Measurements from ENCODE around the gene DLGAP4. TPM values are rescaled to one million over a fixed set of nuclear protein-coding genes. Genes with fewer than 3 reads are reported as not detected.
A peak's percentile ranks its signal among the peaks of the same experiment; 100 is the strongest.

Gene DLGAP4
- total RNA-seq, 1 donor: 18.1 TPM

DNA sequence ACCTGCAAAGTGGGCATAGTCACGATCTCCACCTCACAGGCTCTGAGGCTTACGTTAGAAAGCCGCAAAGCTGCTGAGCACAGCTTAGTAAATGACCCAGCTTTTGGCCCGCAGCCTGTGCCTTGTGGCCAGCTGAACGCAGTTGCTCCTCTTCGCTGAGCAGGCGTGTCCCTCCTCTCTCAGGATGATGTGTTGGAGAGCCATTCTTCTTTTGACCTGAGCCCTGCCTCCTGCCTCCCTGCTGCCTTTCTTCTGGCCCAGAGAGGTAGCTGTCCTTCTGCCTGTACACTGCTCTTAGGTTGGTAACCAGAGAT lies 187.6 kb downstream of the DLGAP4 start:
- Histone ChIP-seq H3K36me3 (ENCODE audit: insufficient read depth, low read length) (peaks cover 38% of the 10 kb centered on the region), H3K4me2 (ENCODE audit: insufficient read depth, low read length) (peak overlapping the region; percentile 27), H3K4me3 (ENCODE audit: insufficient read depth, low read length) (no peak overlapping the region), H3K27ac (ENCODE audit: low read depth, low read length) (peak overlapping the region; percentile 68), H4K20me1 (ENCODE audit: insufficient read depth, low read length) (peaks cover 94% of the 10 kb centered on the region), H3K27me3 (ENCODE audit: insufficient read depth, low read length) (no peaks in the 10 kb centered on the region), H3K9me3 (ENCODE audit: low read depth, low read length) (no peaks in the 10 kb centered on the region), H3K4me1 (ENCODE audit: insufficient read depth, low read length) (peaks cover 68% of the 10 kb centered on the region), H3K79me2 (ENCODE audit: insufficient read depth, low read length) (peaks cover 99% of the 10 kb centered on the region), H2AFZ (ENCODE audit: low read length) (no peak overlapping the region)
- peak; percentile 97 for DNase-seq (ENCODE audit: insufficient read length, low spot score, missing footprints)
- TF ChIP-seq, protein P1, sequence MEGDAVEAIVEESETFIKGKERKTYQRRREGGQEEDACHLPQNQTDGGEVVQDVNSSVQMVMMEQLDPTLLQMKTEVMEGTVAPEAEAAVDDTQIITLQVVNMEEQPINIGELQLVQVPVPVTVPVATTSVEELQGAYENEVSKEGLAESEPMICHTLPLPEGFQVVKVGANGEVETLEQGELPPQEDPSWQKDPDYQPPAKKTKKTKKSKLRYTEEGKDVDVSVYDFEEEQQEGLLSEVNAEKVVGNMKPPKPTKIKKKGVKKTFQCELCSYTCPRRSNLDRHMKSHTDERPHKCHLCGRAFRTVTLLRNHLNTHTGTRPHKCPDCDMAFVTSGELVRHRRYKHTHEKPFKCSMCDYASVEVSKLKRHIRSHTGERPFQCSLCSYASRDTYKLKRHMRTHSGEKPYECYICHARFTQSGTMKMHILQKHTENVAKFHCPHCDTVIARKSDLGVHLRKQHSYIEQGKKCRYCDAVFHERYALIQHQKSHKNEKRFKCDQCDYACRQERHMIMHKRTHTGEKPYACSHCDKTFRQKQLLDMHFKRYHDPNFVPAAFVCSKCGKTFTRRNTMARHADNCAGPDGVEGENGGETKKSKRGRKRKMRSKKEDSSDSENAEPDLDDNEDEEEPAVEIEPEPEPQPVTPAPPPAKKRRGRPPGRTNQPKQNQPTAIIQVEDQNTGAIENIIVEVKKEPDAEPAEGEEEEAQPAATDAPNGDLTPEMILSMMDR (IDR thresholded peaks at IDR 0.05; ENCODE audit: extremely low read depth, low read depth, low read length): no peak

DNA sequence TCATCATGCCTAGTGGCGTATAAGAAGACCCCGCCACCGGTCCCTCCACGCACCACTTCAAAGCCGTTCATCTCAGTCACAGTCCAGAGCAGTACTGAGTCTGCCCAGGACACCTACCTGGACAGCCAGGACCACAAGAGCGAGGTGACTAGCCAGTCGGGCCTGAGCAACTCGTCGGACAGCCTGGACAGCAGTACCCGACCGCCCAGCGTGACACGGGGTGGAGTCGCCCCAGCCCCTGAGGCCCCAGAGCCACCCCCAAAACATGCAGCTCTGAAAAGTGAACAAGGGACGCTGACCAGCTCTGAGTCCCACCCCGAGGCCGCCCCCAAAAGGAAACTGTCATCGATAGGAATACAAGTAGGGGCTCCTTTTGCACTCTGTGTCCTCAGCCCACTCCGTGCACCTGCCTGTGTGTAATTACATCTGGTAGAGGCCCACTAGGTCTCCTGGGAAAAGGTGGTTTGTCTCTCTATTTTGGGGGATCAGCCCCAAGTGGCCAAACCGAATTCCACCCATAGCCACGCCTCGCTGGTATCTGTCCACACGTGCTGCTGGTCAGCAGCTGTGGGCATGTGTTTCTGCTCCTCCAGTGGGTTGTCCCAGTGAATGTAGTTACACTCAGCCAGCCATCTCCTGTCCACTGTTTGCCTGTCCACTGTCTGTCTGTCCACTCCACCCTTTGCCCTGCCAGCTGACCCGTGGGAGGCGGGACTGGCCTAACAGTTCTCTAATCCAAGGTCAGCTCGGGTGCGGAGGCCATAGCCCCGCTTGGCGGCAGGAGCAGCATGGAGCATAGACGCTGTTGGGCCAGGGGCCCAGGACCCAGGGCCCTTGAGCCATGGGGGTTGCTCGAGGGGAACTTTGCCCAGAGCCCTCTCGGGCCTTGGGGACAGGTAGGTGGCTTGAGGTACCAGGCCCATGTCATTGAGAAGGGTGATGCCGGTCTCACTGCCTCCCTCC lies 190.8 kb downstream of the DLGAP4 start:
- peak; percentile 46 for DNase-seq (ENCODE audit: insufficient read length, low spot score, missing footprints)
- no peak overlapping the region for H2AFZ ChIP-seq (ENCODE audit: low read length)
- no peak overlapping the region for H3K4me3 ChIP-seq (ENCODE audit: insufficient read depth, low read length)
- TF ChIP-seq, protein P1 (IDR thresholded peaks at IDR 0.05; ENCODE audit: extremely low read depth, low read depth, low read length): no peak
- peaks cover 97% of the 10 kb centered on the region for H3K79me2 ChIP-seq (ENCODE audit: insufficient read depth, low read length)
- no peaks in the 10 kb centered on the region for H3K9me3 ChIP-seq (ENCODE audit: low read depth, low read length)
- no peaks in the 10 kb centered on the region for H3K27me3 ChIP-seq (ENCODE audit: insufficient read depth, low read length)
- peaks cover 60% of the 10 kb centered on the region for H3K36me3 ChIP-seq (ENCODE audit: insufficient read depth, low read length)
- no peak overlapping the region for H3K4me2 ChIP-seq (ENCODE audit: insufficient read depth, low read length)
- peaks cover 54% of the 10 kb centered on the region for H3K4me1 ChIP-seq (ENCODE audit: insufficient read depth, low read length)
- H3K27ac ChIP-seq (ENCODE audit: low read depth, low read length): peak overlapping the region; percentile 62
- H4K20me1 ChIP-seq (ENCODE audit: insufficient read depth, low read length): peaks cover 80% of the 10 kb centered on the region

DNA sequence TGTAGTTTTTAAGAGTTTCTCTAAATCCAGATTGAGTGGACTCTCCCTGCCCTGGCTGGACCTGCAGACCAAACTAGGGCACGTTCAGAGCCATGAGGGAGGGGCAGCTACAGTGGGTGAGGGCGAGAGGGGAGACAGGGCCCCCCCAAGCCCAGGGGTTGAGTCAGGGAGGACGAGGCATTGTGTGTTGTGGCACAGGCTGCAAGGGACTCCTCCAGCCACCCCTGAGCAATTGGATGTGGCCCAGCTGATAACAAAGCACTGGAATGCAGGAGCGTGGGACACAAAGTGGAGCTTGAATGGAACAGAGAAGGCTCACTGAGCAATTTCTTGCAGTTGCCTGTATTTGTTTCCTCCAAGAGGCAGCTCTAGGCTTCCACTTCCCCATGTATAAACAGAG lies 191.7 kb downstream of the DLGAP4 start:
- Histone ChIP-seq H3K9me3 (ENCODE audit: low read depth, low read length) (no peaks in the 10 kb centered on the region), H3K4me1 (ENCODE audit: insufficient read depth, low read length) (peaks cover 46% of the 10 kb centered on the region), H3K36me3 (ENCODE audit: insufficient read depth, low read length) (peaks cover 67% of the 10 kb centered on the region), H3K79me2 (ENCODE audit: insufficient read depth, low read length) (peaks cover 91% of the 10 kb centered on the region), H3K4me2 (ENCODE audit: insufficient read depth, low read length) (no peak overlapping the region), H2AFZ (ENCODE audit: low read length) (no peak overlapping the region), H4K20me1 (ENCODE audit: insufficient read depth, low read length) (peaks cover 72% of the 10 kb centered on the region), H3K27me3 (ENCODE audit: insufficient read depth, low read length) (no peaks in the 10 kb centered on the region), H3K4me3 (ENCODE audit: insufficient read depth, low read length) (no peak overlapping the region), H3K27ac (ENCODE audit: low read depth, low read length) (peak overlapping the region; percentile 62)
- peak; percentile 69 for DNase-seq (ENCODE audit: insufficient read length, low spot score, missing footprints)
- TF ChIP-seq, protein P1 (IDR thresholded peaks at IDR 0.05; ENCODE audit: extremely low read depth, low read depth, low read length): no peak

DNA sequence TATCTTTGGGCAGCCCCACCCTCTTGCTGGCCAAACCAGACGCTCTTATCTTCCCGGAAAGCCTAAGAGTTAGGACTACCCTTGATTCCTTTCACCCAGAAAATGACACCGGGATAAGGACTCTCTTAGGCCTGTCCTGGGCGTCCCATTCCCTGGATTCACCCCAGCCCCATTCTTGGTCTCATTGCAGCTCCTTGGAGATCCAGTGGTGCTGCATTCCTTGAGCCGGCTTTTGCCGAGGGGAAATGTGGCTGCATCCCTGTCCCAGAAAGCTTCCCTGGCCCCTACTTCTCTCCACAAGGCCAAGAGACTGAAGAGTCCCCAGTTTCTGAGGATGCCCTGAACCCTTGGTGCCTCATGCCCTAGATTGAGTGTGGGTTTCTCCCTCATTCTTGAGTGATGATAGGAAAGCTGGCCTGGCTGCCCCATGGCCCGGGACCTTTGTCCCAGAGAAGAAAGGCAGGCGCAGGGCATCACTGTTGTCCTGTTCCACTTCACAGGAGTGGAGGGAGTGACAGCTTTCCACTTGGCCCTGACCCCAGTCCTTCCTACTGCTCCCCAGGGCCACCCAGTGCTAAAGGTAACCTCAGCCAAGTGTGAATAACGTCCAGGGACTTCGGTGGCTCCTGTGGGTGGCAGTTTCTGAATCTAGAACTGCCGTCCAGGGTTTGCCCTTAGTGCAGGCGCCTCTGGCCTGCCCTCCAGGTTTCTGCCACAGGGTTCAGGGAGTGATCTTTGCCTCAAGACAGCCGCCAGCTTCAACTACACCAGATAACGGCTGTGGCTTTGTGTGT lies 192.4 kb downstream of the DLGAP4 start:
- H3K27ac ChIP-seq (ENCODE audit: low read depth, low read length): peak overlapping the region; percentile 62

More for the DNA sequence above, 192.4 kb downstream of the DLGAP4 start:
- H3K4me3 ChIP-seq (ENCODE audit: insufficient read depth, low read length): no peak overlapping the region
- DNase-seq (ENCODE audit: insufficient read length, low spot score, missing footprints): peak; percentile 85
- H3K4me2 ChIP-seq (ENCODE audit: insufficient read depth, low read length): peak overlapping the region; percentile 11
- H3K36me3 ChIP-seq (ENCODE audit: insufficient read depth, low read length): peaks cover 72% of the 10 kb centered on the region
- peaks cover 39% of the 10 kb centered on the region for H3K4me1 ChIP-seq (ENCODE audit: insufficient read depth, low read length)
- H4K20me1 ChIP-seq (ENCODE audit: insufficient read depth, low read length): peaks cover 68% of the 10 kb centered on the region
- H2AFZ ChIP-seq (ENCODE audit: low read length): no peak overlapping the region
- TF ChIP-seq, protein P1 (IDR thresholded peaks at IDR 0.05; ENCODE audit: extremely low read depth, low read depth, low read length): no peak
- no peaks in the 10 kb centered on the region for H3K9me3 ChIP-seq (ENCODE audit: low read depth, low read length)
- H3K79me2 ChIP-seq (ENCODE audit: insufficient read depth, low read length): peaks cover 89% of the 10 kb centered on the region
- H3K27me3 ChIP-seq (ENCODE audit: insufficient read depth, low read length): no peaks in the 10 kb centered on the region

Data from osteoblast (primary cell).